VCaP (cell line): ENCODE data around the gene SUSD1.

Experiments used
- H3K27ac ChIP-seq: fragments of 450-650 bp; 2 replicates; pipeline ENCODE4 v1.5.1; 2017
- CTCF ChIP-seq: fragments of 450-650 bp; conservative IDR thresholded peaks from 2 replicates; pipeline ENCODE4 v1.5.1; 2017; ENCODE audit warnings: mild to moderate bottlenecking, moderate library complexity

The SUSD1 gene

GRCh38 chr9:112061152-112061740 is 113.9 kb downstream of the SUSD1 start:
- no peak overlapping the region for H3K27ac ChIP-seq
- TF ChIP-seq CTCF = no peak

- no peak overlapping the region for H3K27ac ChIP-seq
- TF ChIP-seq CTCF = no peak
These were observed 115.2 kb downstream of the SUSD1 start for GRCh38 chr9:112059966-112060320.

- no peak for TF ChIP-seq CTCF
- H3K27ac ChIP-seq = no peak overlapping the region
These were observed 115.7 kb downstream of the SUSD1 start for GRCh38 chr9:112059145-112059965.

- TF ChIP-seq CTCF = no peak
- H3K27ac ChIP-seq = no peak overlapping the region
These were observed 118.1 kb downstream of the SUSD1 start for GRCh38 chr9:112056996-112057395.

GRCh38 chr9:112054916-112055315 is 120.2 kb downstream of the SUSD1 start:
- no peak for TF ChIP-seq CTCF
- no peak overlapping the region for H3K27ac ChIP-seq

- H3K27ac ChIP-seq = no peak overlapping the region
- no peak for TF ChIP-seq CTCF
These were observed 123.3 kb downstream of the SUSD1 start for GRCh38 chr9:112051812-112052211.

GRCh38 chr9:112050544-112051475 is 124.3 kb downstream of the SUSD1 start:
- no peak overlapping the region for H3K27ac ChIP-seq
- TF ChIP-seq CTCF = no peak
